Suprapubic skin (tissue), 3 donors: ENCODE data around the gene TALDO1.

Experiments used
- CTCF ChIP-seq, 2 donors: fragments of 200-600 bp in 1 of 2; fragments of 450-650 bp in 1 of 2; sonication (generic) in 1 of 2; IDR thresholded peaks; one replicate each; pipeline ENCODE4 v1.5.1; 2016 to 2019; ENCODE audit warnings: antibody characterized with exemption in 2 of 2, mild to moderate bottlenecking in 1 of 2, moderate library complexity in 1 of 2
- POLR2A ChIP-seq, 2 donors: fragments of 450-650 bp; IDR thresholded peaks; one replicate each; pipeline ENCODE4 v1.6.1; 2017; ENCODE audit warnings: antibody characterized with exemption in 2 of 2, mild to moderate bottlenecking in 2 of 2, moderate library complexity in 2 of 2

GRCh38 chr11:799641-800316 is 52.5 kb downstream of the TALDO1 start:
- no peak for TF ChIP-seq POLR2A (IDR thresholded peaks at IDR 0.05)
- TF ChIP-seq CTCF (IDR thresholded peaks at IDR 0.05), result no peak
